Measurements from ENCODE around the gene EPHA4. TPM values are rescaled to one million over a fixed set of nuclear protein-coding genes. Genes with fewer than 3 reads are reported as not detected.

Gene EPHA4
- total and polyA plus RNA-seq, 2 experiments from 2014 or later: 24.4 to 42.2 TPM

- Histone ChIP-seq H3K36me3 (ENCODE audit: low read depth) (no peaks in the 10 kb centered on the region), H4K20me1 (ENCODE audit: insufficient read depth) (no peaks in the 10 kb centered on the region), H3K9ac (no peak overlapping the region), H3K4me3 (no peak overlapping the region), H3K27ac (no peak overlapping the region), H3K27me3 (replicated peaks; ENCODE audit: insufficient read depth) (no peaks in the 10 kb centered on the region), H2AFZ (no peak overlapping the region), H3F3A (ENCODE audit: insufficient read depth) (no peaks in the 10 kb centered on the region), H3K9me2 (ENCODE audit: insufficient read depth) (no peaks in the 10 kb centered on the region), H3K4me2 (ENCODE audit: unreplicated experiment) (no peak overlapping the region), H3K9me3 (ENCODE audit: low read depth) (no peaks in the 10 kb centered on the region), H3K79me2 (ENCODE audit: insufficient read depth) (no peaks in the 10 kb centered on the region), H3K4me1 (ENCODE audit: insufficient read depth) (peaks cover 10% of the 10 kb centered on the region)
- DNase-seq: no peak
- in situ Hi-C loops (cut with MboI): no loop called here
- TF ChIP-seq EZH2 (IDR thresholded peaks at IDR 0.05; ENCODE audit: insufficient read depth, poor library complexity, severe bottlenecking): no peak
- no peak for TF ChIP-seq EZH2phosphoT487 (IDR thresholded peaks at IDR 0.05; ENCODE audit: insufficient read depth, low read depth)
Observed at GRCh38 chr2:221405521-221405920, 166.6 kb downstream of the EPHA4 start.

- TF ChIP-seq EZH2phosphoT487 (IDR thresholded peaks at IDR 0.05; ENCODE audit: insufficient read depth, low read depth): no peak
- TF ChIP-seq EZH2 (IDR thresholded peaks at IDR 0.05; ENCODE audit: insufficient read depth, poor library complexity, severe bottlenecking): no peak
- H3K4me1 ChIP-seq (ENCODE audit: insufficient read depth): peaks cover 10% of the 10 kb centered on the region
- in situ Hi-C loops (cut with MboI): no loop called here
- H3K9me2 ChIP-seq (ENCODE audit: insufficient read depth): no peaks in the 10 kb centered on the region
- no peak overlapping the region for H3K27ac ChIP-seq
- H3F3A ChIP-seq (ENCODE audit: insufficient read depth): no peaks in the 10 kb centered on the region
- H3K27me3 ChIP-seq (replicated peaks; ENCODE audit: insufficient read depth): no peaks in the 10 kb centered on the region
- no peak overlapping the region for H3K9ac ChIP-seq
- H3K36me3 ChIP-seq (ENCODE audit: low read depth): no peaks in the 10 kb centered on the region
- H2AFZ ChIP-seq: no peak overlapping the region
- H3K4me2 ChIP-seq (ENCODE audit: unreplicated experiment): peak overlapping the region; percentile 5
- no peaks in the 10 kb centered on the region for H4K20me1 ChIP-seq (ENCODE audit: insufficient read depth)
- DNase-seq: peak; percentile 64
- H3K4me3 ChIP-seq: no peak overlapping the region
- H3K9me3 ChIP-seq (ENCODE audit: low read depth): no peaks in the 10 kb centered on the region
- 48 to 62% methylated on average over 1 of the region's 1 CpG for WGBS, 2 experiments (ENCODE audit: low coverage in 1 of 2, low lambda C conversion rate in 2 of 2, missing lambda C conversion rate in 2 of 2)
- no peaks in the 10 kb centered on the region for H3K79me2 ChIP-seq (ENCODE audit: insufficient read depth)
Observed at GRCh38 chr2:221402072-221402471, 170.0 kb downstream of the EPHA4 start.

- in situ Hi-C loops (cut with MboI): no loop called here
Observed at GRCh38 chr2:221400411-221400810, 171.7 kb downstream of the EPHA4 start.

GRCh38 chr2:221399183-221399582 lies 172.9 kb downstream of the EPHA4 start:
- Histone ChIP-seq H3K9ac (no peak overlapping the region), H3K27ac (no peak overlapping the region), H3K4me2 (ENCODE audit: unreplicated experiment) (no peak overlapping the region), H3K36me3 (ENCODE audit: low read depth) (no peaks in the 10 kb centered on the region), H3K9me3 (ENCODE audit: low read depth) (no peaks in the 10 kb centered on the region), H3K27me3 (replicated peaks; ENCODE audit: insufficient read depth) (no peaks in the 10 kb centered on the region), H3K9me2 (ENCODE audit: insufficient read depth) (no peaks in the 10 kb centered on the region), H3K4me1 (ENCODE audit: insufficient read depth) (peaks cover 10% of the 10 kb centered on the region), H2AFZ (no peak overlapping the region), H3F3A (ENCODE audit: insufficient read depth) (no peaks in the 10 kb centered on the region), H3K4me3 (no peak overlapping the region), H4K20me1 (ENCODE audit: insufficient read depth) (no peaks in the 10 kb centered on the region), H3K79me2 (ENCODE audit: insufficient read depth) (no peaks in the 10 kb centered on the region)
- 40 to 47% methylated on average over 4 of the region's 4 CpGs for WGBS, 2 experiments (ENCODE audit: low coverage in 1 of 2, low lambda C conversion rate in 2 of 2, missing lambda C conversion rate in 2 of 2)
- no peak for DNase-seq
- in situ Hi-C loops (cut with MboI): no loop called here
- TF ChIP-seq EZH2 (IDR thresholded peaks at IDR 0.05; ENCODE audit: insufficient read depth, poor library complexity, severe bottlenecking): no peak
- TF ChIP-seq EZH2phosphoT487 (IDR thresholded peaks at IDR 0.05; ENCODE audit: insufficient read depth, low read depth): no peak

More at GRCh38 chr2:221400411-221400810, 171.7 kb downstream of the EPHA4 start:
- H3K4me1 ChIP-seq (ENCODE audit: insufficient read depth): peaks cover 10% of the 10 kb centered on the region
- no peaks in the 10 kb centered on the region for H3F3A ChIP-seq (ENCODE audit: insufficient read depth)
- no peak overlapping the region for H3K27ac ChIP-seq
- H3K9ac ChIP-seq: no peak overlapping the region
- H3K36me3 ChIP-seq (ENCODE audit: low read depth): no peaks in the 10 kb centered on the region
- no peaks in the 10 kb centered on the region for H3K9me2 ChIP-seq (ENCODE audit: insufficient read depth)
- H2AFZ ChIP-seq: no peak overlapping the region
- no peaks in the 10 kb centered on the region for H4K20me1 ChIP-seq (ENCODE audit: insufficient read depth)
- peak; percentile 10 for DNase-seq
- no peak overlapping the region for H3K4me3 ChIP-seq
- no peak overlapping the region for H3K4me2 ChIP-seq (ENCODE audit: unreplicated experiment)
- no peaks in the 10 kb centered on the region for H3K27me3 ChIP-seq (replicated peaks; ENCODE audit: insufficient read depth)
- no peak for TF ChIP-seq EZH2phosphoT487 (IDR thresholded peaks at IDR 0.05; ENCODE audit: insufficient read depth, low read depth)
- no peak for TF ChIP-seq EZH2 (IDR thresholded peaks at IDR 0.05; ENCODE audit: insufficient read depth, poor library complexity, severe bottlenecking)
- H3K79me2 ChIP-seq (ENCODE audit: insufficient read depth): no peaks in the 10 kb centered on the region
- H3K9me3 ChIP-seq (ENCODE audit: low read depth): no peaks in the 10 kb centered on the region
- 79 to 80% methylated on average over 4 of the region's 4 CpGs for WGBS, 2 experiments (ENCODE audit: low coverage in 1 of 2, low lambda C conversion rate in 2 of 2, missing lambda C conversion rate in 2 of 2)

GRCh38 chr2:221397187-221397586 lies 174.9 kb downstream of the EPHA4 start:
- Histone ChIP-seq H3K9ac (no peak overlapping the region), H4K20me1 (ENCODE audit: insufficient read depth) (no peaks in the 10 kb centered on the region), H3F3A (ENCODE audit: insufficient read depth) (no peaks in the 10 kb centered on the region), H3K79me2 (ENCODE audit: insufficient read depth) (no peaks in the 10 kb centered on the region), H3K4me1 (ENCODE audit: insufficient read depth) (peaks cover 5% of the 10 kb centered on the region), H3K36me3 (ENCODE audit: low read depth) (no peaks in the 10 kb centered on the region), H3K9me2 (ENCODE audit: insufficient read depth) (no peaks in the 10 kb centered on the region), H3K27me3 (replicated peaks; ENCODE audit: insufficient read depth) (no peaks in the 10 kb centered on the region), H3K4me2 (ENCODE audit: unreplicated experiment) (no peak overlapping the region), H3K4me3 (no peak overlapping the region), H3K9me3 (ENCODE audit: low read depth) (no peaks in the 10 kb centered on the region), H3K27ac (no peak overlapping the region), H2AFZ (no peak overlapping the region)
- 15 to 37% methylated on average over 1 of the region's 1 CpG for WGBS, 2 experiments (ENCODE audit: low coverage in 1 of 2, low lambda C conversion rate in 2 of 2, missing lambda C conversion rate in 2 of 2)
- in situ Hi-C loops (cut with MboI): no loop called here
- DNase-seq: peak; percentile 12
- TF ChIP-seq EZH2phosphoT487 (IDR thresholded peaks at IDR 0.05; ENCODE audit: insufficient read depth, low read depth) (no peak), EZH2 (IDR thresholded peaks at IDR 0.05; ENCODE audit: insufficient read depth, poor library complexity, severe bottlenecking) (no peak)

Data from GM23248 (cell line).